T-helper 22 cell (primary cell): Measurements from ENCODE around the gene TMEM250.

Experiments
- DNase-seq: peaks from one replicate; pipeline ENCODE4 v3.0.0-alpha.2; 2020; ENCODE audit warnings: low read depth

The TMEM250 gene

DNA sequence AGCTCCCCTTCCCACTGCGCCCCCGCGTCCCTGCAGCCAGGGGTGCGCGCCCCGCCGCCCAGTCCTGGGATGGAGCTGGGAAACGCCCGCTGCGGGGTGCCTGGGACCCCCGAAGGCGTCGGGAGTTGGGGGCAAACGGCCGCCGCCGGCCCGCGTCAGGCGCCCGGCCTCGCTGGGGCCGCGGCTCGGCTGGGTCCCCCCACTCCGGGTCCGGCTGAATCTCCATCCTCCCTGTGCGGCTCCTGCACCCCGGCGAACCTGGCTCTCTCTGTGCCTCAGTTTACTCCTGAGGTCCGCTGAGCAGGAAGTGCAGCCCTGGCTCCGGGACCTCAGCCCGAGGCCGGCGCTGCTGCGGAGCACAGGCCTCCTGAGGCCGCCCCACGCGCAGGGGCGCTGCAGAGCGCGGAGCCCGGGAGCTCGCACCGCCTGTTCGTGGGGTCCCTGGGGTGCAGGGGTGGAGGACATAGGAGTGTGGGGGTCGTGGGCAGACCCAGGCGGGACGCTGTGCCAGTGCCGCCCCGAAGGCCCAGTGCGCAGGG is 13.9 kb upstream of the TMEM250 start:
- no peak for DNase-seq

DNA sequence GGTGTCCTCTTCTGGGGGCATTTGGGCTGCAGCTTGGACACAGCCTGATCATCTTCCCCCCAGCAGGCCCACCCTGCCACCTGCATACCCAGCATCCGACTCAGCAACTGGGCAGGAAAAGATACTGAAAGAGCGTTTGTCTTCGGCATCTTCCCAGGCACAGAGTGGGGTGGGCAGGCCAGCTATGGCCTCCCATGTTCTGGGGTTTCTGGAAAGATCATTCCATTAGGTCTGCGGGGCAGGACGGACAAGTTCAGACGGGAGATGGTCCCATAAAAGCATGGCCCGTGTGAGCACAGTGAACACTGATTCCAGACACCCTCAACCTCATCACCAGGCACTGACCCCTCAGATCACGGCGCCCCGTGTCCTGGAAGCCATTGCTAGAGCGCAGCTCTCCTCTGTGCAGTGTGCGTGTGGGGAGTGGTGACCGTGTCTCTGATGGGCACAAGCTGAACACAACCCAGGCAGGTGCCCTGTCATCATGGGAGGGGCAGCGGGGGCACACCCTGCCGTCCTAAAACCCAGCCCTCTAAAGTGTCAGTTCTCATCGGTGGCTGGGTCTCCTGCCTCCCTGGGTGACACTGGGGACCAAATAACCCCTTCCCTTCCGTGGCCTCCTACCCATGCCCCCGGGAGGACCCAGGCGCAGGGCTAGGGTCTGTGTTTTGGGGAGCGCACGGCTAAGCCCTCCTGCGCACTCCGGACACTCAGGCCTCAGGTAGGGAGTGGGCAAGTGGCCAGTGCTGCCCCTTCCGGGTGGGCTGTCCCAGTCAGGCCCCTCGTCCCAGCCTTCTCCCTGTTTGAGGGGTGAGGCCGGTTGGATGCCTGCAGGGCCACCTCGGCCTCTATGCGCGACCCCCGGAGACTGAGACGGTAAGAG is 13.2 kb upstream of the TMEM250 start:
- no peak for DNase-seq

DNA sequence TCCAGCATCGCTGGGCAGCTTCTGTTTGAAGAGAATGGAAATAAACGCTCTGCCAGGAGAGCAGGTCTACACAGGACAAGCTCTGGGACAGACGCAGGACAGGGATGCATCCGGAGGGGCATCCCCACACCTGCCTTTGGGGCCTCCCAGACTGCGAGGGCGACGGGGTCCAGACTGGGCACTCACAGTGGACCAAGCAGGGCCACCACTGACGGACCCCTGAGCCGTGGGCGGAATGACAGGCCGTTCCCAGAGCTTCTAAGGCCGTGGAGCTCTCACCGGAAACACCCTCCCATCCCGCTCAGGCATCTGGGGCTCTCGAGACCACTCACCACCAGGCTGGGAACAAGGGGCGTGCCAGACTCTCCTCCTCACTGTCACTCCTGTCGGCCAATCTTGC is 10.5 kb upstream of the TMEM250 start:
- DNase-seq: no peak

DNA sequence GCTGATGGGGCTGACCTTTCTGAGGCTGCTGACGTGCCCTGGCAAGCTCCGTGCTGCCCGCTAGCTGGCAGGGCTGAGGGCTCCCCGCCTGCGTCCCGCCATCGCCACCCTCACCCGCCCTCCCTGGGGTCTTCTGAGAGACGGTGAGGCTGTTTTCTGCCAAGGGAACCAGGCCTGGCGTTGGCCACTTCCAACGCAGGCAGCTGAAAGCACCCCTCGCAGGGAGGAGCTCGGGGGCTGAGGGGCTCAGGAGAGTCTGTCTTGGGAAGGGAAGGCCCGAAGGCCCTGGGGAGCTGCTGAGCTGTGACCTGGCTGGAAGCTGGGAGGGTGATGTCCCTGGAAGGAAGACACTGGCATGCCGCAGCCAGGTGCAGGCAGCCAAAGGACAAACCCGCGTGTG is 9.8 kb upstream of the TMEM250 start:
- no peak for DNase-seq

DNA sequence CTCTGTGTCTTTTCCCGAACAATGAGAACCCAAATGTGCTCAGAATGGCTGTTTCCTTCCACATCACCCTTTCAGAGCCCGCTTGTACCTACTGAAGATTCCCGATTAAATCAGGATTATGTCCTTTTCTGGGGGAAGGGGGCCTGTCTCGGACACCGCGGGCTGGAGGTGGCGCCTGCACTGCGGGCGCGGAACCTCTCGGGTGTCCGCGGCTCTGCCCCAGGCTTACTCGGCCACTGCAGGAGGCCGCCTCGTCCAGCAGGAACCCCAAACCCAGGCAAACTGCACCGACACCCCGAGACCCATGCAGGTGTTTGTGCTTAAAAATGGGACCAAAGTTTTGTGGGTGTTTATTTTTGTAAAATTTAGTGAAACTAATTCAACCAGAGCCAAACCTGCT is 8.6 kb upstream of the TMEM250 start:
- no peak for DNase-seq

DNA sequence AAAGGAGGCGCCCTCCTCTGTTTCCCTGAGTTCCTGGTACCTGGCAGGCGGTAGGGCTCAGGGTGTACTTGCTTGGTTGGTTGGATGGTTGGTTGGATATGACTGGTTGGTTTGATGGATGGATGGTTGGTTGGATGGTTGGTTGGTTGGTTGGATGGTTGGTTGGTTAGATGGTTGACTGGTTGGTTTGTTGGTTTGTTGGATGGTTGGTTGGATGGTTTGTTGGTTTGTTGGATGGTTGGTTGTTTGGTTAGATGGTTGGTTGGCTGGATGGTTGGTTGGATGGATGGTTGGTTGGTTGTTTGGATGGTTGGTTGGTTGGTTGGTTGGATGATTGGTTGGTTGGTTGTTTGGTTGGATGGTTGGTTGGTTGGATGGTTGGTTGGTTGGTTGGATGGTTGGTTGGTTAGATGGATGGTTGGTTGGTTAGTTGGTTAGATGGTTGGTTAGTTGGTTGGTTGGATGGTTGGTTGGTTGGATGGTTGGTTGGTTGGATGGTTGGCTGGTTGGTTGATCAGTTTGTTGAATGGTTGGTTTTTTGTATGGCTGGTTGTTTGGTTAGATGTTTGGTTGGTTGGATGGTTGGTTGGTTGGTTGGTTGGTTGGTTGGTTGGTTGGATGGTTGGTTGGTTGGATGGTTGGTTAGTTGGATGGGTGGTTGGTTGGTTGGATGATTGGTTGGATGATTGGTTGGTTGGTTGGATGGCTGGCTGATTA is 6.5 kb upstream of the TMEM250 start:
- DNase-seq: no peak

DNA sequence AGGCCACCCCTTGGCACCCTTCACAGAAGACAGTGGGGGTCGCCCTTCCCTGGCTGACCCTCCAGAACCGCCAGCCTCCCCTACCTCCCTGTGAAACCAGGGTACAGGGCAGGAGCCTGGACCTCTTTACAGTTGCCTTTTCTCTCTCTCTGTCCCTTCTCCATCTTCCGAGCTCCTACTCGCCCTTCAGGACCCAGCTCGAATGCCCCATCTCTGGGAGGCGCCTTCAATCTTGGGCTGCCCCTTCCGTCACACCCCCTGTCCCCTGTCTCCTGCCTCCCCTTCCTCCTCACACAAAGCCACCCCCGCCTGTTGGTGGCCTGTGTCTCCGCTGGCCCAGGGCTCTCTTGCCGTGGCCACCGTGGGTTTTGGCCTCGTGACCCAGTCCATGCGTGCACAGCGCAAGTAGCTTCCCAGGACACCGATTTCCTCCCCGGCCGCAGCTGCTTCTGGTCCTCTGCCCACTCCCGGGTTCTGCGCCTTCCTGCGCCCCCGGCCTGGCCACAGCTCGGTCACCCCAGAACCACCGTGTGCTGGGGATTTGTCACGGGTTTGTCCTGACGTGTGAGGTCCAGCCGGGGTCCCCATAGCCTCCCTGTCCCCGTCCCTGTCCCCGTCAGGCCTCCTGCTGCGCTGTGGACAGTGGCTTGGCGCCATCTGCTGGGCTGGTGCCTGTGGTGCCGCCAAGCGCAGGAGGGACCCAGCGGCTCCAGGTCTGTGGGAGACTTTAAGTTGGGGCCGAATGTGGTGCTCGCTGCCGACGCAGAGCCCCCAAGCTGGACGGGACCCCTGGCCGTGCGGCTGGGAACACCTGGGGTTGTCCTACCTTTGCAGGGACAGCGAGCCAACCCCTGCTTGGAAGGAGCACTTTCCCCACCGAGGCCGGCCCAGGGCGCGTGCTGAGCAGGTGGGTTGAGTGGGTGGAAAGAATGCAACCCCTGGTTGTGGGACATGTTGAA is 4.0 kb upstream of the TMEM250 start:
- peak; percentile 42 for DNase-seq

DNA sequence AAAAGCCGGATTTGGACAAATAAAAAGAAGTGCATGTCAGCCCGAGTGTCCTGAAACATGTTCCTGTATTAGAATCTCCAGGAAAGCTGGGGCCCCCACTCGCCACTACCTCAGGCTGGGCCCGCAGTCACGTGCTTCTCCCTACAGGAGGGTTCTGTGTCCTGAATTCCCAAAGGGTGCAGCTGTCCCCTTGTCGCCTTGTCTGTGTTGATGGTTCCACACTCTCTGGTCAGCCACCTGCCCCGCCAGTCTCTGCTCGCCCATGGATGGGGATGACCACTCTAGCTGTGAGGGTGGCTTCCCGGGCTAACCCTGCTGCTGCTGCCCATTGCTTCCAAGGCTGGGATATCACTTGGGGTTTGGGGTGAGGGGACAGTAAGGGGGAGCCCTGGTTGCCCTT is 3.1 kb upstream of the TMEM250 start:
- DNase-seq: no peak

DNA sequence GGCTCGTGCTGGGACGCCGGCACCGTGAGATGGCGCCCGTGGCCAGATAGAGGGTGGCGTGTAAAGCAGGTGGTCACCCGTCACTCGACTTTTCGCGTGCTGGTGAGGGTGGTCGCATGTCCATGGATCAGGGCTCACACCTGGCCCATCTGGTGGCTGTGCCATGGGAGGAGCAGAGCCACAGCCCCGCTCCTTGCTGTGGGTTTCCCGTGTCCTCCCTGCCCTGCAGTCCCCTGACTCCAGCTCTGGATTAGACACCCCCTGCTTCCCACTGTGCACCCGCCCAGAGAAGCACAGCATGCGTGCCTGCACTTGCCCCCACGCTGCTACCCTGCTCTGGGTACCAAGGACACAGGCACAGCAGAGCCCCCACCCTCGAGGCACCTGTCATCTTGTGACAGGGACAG is 1.8 kb upstream of the TMEM250 start:
- DNase-seq: no peak

DNA sequence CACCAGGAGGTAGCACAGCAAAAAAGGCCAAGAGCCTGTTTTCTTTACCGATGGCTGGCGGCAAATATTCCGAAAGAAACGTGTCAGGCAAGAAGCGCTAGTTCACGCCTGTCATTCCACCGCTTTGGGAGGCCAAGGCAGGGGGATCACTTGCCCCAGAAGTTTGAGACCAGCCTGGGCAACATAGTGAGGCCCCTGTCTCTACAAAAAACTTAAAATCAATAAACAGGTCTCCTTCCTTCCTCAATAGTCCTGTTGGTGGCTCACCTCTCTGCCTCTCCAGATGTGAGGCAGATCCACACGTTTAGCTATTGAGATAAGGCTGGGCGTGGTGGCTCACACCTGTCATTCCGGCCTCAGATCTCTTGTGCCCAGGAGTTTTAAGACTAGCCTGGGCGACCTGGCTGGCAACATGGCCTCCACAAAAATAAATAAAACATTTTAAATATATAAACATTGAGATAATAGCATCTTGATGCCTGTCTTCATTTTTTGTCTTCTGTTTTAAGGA is 1.3 kb upstream of the TMEM250 start:
- DNase-seq: no peak

DNA sequence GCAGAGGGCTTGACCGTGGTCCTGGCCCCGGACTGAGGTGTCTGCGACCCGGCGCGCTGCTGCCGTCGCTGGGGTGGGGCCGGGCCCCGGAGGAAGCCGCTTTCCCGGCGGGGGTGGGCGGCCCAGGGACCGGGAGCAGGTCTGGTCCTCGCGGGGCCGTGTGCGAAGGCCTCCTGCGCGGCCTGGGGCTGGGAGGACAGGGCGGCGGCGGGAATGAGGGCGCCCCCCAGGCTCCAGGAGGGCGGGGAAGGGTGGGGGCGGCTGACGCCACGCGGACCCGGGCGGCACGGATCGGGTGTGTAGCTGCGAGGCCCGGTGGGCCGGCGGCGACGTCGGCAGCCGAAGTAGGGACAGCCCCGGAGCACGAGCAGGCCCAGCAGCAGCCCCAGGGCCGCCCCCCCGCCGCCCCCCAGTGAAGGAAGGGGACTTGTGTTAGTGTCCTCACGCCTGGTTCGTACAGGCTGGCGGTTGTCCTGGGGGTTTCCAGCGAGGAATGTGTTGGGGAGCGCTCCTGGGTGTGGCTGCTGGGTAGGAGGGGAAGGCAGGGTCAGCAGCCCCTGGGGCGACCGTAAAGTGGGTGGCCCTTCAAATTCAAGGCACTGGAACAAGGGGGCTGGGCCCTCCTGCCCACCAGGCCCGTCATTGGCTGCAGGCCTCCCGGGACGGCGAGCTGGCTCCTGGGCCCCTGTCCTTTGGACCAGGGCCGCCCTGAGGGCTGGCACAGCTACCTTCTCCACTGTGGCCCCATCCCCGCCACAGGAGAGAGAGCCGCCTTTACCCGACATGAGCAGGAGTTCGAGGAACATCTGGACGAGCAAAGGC is 597 bp upstream of the TMEM250 start:
- DNase-seq: no peak

DNA sequence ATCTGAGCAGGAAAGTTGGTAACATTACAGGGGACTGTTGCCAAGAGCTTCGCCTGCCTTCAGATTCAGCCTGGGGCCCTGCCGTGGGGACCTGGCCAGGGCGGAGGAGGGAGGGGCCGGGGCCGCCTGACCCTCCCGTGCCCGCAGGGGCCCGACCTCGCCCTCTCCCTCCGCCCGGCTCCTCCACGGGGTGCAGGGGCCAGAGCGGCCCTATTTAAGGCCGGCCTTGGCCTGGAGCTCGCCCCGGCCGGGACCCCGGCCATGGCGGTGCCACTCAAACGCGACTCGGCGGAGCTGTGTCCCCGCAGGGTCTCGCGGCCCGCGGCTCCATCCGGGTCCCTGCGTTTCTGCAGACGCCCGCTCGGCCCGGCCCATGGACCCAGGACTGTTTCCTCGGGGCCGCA is 757 bp downstream of the TMEM250 start:
- no peak for DNase-seq

DNA sequence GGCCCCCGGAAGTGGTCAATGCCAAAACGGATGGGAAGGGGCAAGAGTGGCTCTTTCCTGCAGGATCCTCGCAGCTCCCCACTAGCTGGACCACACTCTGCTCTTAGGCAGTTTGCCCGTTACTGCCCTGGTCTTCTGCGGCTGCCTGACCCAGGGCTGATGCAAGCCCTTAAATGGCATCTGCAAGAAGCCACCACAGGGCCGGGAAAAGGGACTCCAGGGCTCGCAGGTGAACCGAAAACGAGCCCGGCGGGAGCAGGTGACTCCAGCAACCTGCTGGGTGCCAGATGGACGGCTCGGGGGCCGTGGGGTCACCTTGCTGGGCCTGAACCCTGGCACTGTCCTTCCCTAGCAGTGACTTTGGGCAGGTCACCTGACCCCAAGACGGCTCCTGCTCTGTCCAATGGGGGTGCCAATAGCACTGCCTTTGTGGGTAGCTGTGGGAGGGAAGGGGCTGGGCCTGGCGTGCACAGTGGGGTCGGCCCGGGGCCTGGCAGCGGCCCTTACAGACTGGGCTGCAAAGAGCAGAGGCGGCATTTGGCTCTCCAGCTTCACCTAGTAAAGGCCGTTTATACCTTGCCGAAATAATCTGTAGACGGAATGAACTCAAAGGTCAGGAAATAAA is 1.3 kb downstream of the TMEM250 start:
- no peak for DNase-seq

DNA sequence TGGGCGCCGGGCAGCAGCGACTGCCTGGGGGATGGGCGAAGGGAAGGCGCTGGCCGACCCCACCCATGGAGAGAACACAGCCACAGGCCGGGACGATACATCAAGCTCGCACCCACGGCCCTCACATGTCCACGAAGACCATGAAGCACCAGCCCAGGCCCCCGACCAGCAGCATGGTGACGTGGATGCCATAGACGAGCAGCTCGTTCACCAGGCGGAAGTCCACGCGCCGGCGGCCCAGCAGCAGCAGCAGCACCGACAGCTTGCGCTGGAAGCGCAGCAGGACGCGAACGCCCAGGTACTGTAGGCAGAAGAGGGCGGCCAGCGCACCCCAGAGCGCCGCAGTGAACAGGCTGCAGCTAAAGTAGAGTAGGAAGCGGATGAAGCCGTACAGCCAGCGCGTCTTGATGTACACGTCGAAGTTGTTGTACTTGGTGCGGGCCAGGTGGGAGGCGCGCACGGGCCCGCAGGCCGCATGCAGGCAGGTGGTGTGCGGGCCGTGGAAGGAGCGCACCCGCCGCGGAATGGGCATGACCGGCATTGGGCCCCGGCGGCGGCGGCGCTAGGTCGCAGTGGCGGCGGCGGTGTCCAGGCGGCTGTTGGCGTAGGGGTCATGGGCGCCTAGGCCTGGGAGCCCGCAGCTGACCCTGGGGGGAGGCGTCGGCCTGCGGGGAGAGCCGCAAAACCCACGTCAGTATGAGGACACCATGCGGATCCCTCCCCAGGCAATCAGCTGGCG is 2.1 kb downstream of the TMEM250 start:
- no peak for DNase-seq

DNA sequence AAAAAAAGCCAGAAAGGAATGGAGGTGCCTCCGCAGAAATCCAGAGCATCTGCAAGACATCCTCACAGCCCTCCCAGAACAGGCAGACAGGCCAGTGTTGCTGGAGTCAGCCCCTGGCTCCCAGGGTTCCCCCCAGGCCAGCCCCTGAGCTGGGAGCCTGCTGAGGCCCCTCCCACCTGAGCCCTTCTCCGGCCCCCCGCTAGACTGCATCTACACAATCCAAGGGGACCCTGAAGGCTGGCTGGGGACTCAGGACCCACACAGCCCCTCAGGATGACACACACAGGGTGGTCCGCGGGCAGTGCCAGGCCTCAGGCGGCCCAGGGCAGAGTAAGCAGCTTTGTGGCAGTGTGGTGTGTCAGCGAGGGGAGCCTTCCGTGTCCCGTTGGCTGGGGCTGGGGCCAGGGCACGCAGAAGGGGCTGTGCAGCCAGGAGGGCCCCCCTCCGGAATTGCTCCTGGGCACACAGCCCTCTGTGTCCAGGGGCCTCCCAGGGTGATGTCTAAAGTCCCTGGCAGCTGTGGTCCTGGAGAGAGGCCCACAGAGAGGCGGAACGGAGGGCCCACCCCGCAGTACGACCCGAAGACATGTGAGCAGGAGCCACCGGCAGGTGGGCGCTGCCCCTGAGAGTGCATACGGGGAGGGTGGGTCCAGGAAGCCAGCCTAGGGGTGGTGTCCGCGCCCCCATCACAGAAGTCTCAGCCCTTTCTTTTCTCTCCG is 2.9 kb downstream of the TMEM250 start:
- no peak for DNase-seq

DNA sequence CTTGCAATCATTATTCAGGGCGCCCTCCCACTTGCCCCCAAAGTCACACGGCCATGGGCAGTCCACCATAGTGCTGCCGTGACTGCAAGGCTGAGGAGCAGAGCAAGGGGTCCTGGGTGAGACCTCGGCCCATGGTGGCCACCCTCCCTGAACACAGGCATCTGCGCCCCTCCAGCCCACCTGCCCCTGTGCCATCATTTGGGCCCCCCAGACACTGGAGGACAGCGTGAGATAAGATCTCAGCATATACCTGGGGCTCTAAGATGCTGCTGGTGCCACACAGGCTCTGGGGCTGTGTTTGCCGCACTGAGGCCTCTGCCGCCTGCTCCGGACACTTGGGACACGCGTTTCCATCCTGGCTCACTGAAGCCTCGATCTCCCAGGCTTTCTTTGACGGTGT is 3.5 kb downstream of the TMEM250 start:
- DNase-seq: no peak

DNA sequence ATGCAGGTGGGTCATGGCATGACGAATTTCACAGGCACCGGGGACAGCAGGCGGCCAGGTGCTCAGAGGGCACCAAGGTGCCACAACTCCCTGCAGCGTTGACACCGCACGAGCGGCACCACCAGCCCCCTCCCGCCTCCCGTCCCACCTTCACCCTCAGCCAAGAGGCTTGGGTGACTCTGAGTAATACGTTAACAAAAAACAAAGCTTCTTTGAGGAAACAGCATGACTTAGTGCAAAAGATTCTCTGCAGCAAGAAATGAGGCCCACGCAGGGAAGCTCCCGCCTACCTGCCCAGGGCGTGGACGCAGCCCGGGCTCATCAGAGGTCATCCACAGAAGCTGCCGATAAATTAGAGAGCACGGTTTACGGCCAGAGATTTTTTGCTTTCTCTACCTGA is 4.1 kb downstream of the TMEM250 start:
- DNase-seq: no peak

DNA sequence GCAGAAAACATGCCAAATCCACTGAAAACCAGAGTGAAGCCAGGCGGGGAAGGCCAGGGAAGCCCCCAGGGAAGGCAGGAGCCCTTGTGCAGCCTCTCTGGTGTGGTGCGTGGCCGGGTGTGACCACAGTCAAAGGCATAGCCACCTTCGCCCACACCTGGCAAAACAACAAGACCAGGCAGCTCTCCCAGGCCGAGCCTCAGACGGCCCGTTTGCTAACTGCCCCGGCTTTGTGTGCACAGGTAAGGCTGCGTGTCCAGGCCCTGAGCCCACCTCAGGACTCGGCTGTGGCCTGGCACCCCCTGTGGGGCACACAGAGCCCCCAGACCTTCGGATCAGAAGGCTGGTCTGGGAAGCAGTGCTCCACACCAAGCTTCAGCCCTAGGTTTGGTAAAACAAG is 6.1 kb downstream of the TMEM250 start:
- DNase-seq: no peak

DNA sequence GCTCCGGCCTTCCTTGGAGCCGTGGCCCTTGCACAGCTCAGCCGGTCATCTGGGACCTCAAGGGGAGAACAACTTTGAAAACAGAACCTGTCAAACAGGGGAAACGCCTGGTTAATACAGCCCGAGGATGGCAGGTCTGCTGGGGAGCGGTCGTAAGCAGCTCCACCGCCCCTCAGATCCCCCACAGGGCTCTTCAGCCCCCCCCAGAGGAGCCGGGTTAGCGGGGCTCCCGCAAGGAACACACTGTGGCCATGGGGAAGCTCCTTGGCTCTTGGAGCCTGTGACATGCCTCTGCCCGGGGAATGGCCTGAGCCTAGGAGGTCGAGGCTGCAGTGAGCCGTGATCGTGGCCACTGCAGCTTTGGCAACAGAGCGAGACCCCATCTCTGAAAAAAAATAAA is 6.8 kb downstream of the TMEM250 start:
- DNase-seq: no peak
